ENCODE measurements around the gene AP1G2. TPM values are rescaled to one million over a fixed set of nuclear protein-coding genes. Genes with fewer than 3 reads are reported as not detected.

Gene AP1G2
- total and polyA plus RNA-seq, 2 of the 4 experiments (the other 2 are of a cell fraction), result 2.9 to 19.2 TPM

DNA sequence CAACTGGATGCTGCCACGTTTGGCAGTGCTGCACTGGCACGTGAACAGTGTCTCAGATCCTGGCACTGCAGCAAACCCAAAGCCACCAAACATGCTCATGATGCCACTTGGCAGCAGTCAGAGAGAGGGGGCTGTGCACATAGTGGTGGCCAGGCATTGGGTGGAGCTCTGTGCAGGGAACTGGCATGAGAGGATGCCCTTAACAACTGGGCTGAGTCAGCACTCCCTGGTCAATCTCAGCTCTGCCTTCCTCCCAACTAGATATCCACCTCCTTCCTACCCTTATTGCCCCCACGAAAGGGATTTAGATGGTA is 53.0 kb downstream of the AP1G2 start:
- dilution Hi-C loops (cut with HindIII; ENCODE audit: low sequenced_read_pairs, unreplicated experiment), result no loop called here
- no CpG with 5 or more reads among the region's 3 CpGs for WGBS, 2 experiments (ENCODE audit: extremely low coverage in 2 of 2, insufficient read length in 1 of 2)
- intact Hi-C loops (cut with micrococcal nuclease), result no loop called here
- no peak for ATAC-seq (ENCODE audit: low read depth)
- Histone ChIP-seq H3K4me1 (ENCODE audit: control insufficient read depth, insufficient read depth, low read length) (no peaks in the 10 kb centered on the region), H2AK5ac (ENCODE audit: low read depth, low read length) (no peak overlapping the region), H2BK120ac (ENCODE audit: low read depth, low read length) (no peak overlapping the region), H3K4me3 (ENCODE audit: insufficient read depth, low read depth, low read length) (no peak overlapping the region), H2BK5ac (ENCODE audit: low read depth, low read length, poor library complexity, severe bottlenecking) (no peak overlapping the region), H3K4ac (ENCODE audit: low read depth, low read length) (no peak overlapping the region), H2BK15ac (ENCODE audit: low read depth, low read length) (no peak overlapping the region), H3K9me1 (ENCODE audit: insufficient read depth, low read length) (peaks cover 4% of the 10 kb centered on the region; the same call in 1 of the 2 replicates), H2AFZ (replicated peaks; ENCODE audit: low read length, poor library complexity) (no peak overlapping the region), H3K9ac (ENCODE audit: low read depth, low read length) (no peak overlapping the region), H4K5ac (ENCODE audit: low read depth, low read length) (no peak overlapping the region), H4K20me1 (ENCODE audit: insufficient read depth, low read length) (no peaks in the 10 kb centered on the region), H3K4me2 (ENCODE audit: low read depth, low read length) (no peak overlapping the region), H3K56ac (ENCODE audit: extremely low read depth, insufficient read depth, low read length) (no peak overlapping the region), H3K36me3 (ENCODE audit: control insufficient read depth, insufficient read depth, low read length) (no peaks in the 10 kb centered on the region), H3K23ac (ENCODE audit: low read depth, low read length) (no peak overlapping the region), H3K14ac (replicated peaks; ENCODE audit: low read depth, low read length) (no peak overlapping the region), H3K18ac (ENCODE audit: low read depth, low read length) (no peak overlapping the region), H3K27ac (ENCODE audit: insufficient read depth, low read length) (no peak overlapping the region), H3K79me1 (ENCODE audit: low read depth in 1 of 2, low read length in 2 of 2) (no peaks in the 10 kb centered on the region), H3K9me3 (ENCODE audit: control insufficient read depth, insufficient read depth, low read length) (no peaks in the 10 kb centered on the region), H4K91ac (ENCODE audit: insufficient read depth, low read depth, low read length) (no peak overlapping the region), H2AK9ac (replicated peaks; ENCODE audit: low read depth, low read length, poor library complexity) (no peak overlapping the region), H4K8ac (ENCODE audit: low read depth in 2 of 2, low read length in 2 of 2) (no peak overlapping the region), H3K27me3 (ENCODE audit: control insufficient read depth, insufficient read depth, low read length) (no peaks in the 10 kb centered on the region; the same call in 1 of the 2 replicates), H2BK20ac (ENCODE audit: low read depth, low read length) (no peak overlapping the region)
- no peak for DNase-seq
- CTCF ChIA-PET, result no interaction called here
- in situ Hi-C loops (cut with MboI; ENCODE audit: low sequenced_read_pairs), result no loop called here
- TF ChIP-seq CTCF (conservative IDR thresholded peaks at IDR 0.05; ENCODE audit: low read depth, low read length) (no peak), CHD1 (IDR thresholded peaks at IDR 0.05; ENCODE audit: low read depth, low read length) (no peak), RCOR1 (IDR thresholded peaks at IDR 0.05; ENCODE audit: insufficient replicate concordance, low read length) (no peak), USF2 (IDR thresholded peaks at IDR 0.05; ENCODE audit: low read depth, low read length) (no peak), POLR2A (IDR thresholded peaks at IDR 0.05; ENCODE audit: low read depth, low read length) (no peak), MAZ (IDR thresholded peaks at IDR 0.05; ENCODE audit: borderline replicate concordance, low read depth, low read length) (no peak), MXI1 (IDR thresholded peaks at IDR 0.05; ENCODE audit: borderline replicate concordance, low read depth, low read length) (no peak), SMC3 (IDR thresholded peaks at IDR 0.05; ENCODE audit: low read depth, low read length) (no peak), FOS (IDR thresholded peaks at IDR 0.05; ENCODE audit: low read depth, low read length) (no peak), RAD21 (IDR thresholded peaks at IDR 0.05; ENCODE audit: low read length) (no peak), RFX5 (IDR thresholded peaks at IDR 0.05; ENCODE audit: low read depth, low read length) (no peak), MAFK (IDR thresholded peaks at IDR 0.05; ENCODE audit: low read depth, low read length) (no peak)
- BruUV-seq (replicated peaks), result no TSS peak
- POLR2A ChIA-PET (ENCODE audit: unreplicated experiment), result no interaction called here

Data from IMR-90 (cell line).